Islet of Langerhans (tissue), 1 donor: ENCODE data around the gene MAPK8IP1.

Experiments
- FAIRE-seq: peaks from one replicate; lab custom pipeline; 2011; peaks lifted over from hg19 to GRCh38; lab: Jason Lieb, UNC

MAPK8IP1 gene

DNA sequence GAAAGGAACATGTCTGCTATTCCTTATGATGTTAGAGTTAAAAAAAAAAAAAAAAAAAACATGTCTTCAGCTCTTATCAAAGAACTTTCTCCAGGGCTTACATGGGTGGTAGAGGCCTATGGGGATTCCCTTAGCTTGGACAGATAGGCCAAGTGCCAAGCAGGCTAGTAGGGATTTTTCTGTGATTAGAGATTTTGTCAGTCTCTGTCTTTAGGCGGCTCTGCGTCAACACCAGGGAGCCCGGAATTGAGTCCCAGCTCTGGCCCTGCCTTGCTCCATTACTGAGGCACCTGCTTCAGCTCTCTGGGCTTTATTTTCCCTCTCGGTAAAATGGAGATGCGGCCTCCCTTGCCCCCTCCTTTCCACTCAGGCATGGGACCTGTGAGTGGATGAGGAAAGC lies 25.1 kb upstream of the MAPK8IP1 start:
- no peak for FAIRE-seq

DNA sequence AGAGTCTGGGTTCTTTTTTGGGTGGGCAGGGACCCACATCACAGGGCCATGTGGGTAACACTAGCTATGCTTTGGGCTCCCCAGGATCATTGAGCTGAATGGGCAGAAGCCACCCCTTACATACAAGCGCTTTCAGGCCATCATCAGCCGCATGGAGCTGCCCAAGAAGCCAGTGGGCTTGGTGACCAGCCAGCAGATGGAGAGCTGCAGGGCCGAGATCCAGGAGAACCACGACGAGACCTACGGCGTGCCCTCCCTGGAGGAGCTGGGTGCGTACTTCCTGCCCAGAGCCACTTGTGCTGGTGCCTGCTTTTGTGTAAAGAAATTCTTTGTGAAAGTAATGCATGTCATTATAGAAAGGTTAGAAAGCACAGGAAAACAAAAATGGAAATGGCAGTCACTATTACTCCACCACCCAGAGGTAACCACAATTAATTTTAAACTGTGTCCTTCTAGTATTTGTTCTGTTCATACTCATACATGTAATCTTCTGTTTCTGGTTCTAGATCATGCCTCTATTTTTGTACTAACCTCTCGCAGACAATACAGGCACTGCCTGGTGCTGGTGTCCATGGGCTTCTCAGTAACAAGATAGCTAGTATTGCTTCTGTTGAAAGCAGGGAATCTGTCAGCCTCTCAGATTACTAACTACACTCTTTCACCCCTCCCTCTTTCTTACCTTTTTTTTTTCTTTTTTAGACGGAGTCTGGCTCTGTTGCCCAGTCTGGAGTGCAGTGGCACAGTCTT lies 24.5 kb upstream of the MAPK8IP1 start:
- no peak for FAIRE-seq

DNA sequence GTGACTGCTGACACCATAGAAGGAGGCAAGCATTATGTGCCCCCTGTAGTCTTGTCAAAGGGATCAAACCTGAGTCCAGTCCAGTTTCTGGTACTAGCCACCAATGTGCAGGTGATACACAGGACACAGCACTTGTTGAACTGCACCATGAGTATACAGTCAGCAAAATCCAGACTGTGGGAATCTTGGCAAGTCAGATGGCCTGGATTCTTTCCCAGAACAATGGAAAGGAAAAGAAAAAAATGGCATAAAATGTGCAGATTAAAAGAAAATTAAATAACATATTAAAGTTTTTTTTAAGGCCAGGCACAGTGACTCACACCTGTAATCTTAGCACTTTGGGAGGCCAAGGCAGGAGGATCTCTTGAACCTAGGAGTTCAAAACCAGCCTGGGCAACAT lies 21.4 kb upstream of the MAPK8IP1 start:
- FAIRE-seq = no peak

DNA sequence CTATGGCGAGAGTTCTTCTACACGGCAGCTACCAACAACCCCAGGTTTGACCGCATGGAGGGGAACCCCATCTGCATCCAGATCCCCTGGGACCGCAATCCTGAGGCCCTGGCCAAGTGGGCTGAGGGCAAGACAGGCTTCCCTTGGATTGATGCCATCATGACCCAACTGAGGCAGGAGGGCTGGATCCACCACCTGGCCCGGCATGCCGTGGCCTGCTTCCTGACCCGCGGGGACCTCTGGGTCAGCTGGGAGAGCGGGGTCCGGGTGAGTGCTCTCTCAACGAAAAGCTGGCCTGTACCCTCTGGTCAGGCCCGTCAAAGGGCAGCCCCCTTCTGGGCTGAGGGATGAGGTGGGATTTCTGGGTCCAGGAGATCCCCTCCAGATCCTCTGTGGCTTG lies 15.9 kb upstream of the MAPK8IP1 start:
- no peak for FAIRE-seq

DNA sequence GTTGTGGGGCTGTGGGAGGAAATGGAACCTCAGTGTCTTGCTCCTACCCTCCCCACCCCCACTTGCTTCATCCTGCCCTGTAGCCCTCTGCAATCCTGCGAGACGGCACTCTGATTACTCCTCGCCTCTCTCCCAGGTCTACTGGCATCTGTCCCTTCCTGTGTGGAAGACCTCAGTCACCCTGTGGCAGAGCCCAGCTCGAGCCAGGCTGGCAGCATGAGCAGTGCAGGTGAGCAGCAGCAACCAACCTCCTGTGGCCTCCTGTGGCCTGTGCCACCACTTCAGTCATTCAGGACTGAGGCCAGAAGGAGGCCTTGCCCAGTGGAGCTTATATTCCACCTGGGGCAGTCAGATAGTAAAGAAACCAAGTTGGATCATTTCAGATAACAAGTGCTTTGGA lies 14.7 kb upstream of the MAPK8IP1 start:
- no peak for FAIRE-seq

DNA sequence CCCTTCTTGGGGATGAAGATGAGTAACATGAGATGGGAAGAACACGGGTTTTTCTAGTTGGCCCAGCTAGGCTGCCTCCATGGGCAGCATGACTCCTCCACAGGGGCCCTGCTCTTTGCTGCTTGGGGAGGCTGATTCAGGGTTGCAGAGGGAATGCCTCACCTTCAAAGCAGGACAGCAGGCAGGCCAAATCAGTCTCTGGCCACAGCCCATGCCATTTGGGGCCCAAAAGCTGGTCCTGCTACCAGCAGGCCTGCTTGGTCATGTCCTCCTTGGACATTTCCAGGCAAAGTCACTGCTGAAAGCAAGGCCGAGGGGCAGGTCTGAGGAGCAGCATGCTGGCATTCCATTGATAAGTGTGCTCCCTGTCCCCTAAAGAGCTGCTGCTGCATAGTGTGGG lies 13.8 kb upstream of the MAPK8IP1 start:
- no peak for FAIRE-seq

DNA sequence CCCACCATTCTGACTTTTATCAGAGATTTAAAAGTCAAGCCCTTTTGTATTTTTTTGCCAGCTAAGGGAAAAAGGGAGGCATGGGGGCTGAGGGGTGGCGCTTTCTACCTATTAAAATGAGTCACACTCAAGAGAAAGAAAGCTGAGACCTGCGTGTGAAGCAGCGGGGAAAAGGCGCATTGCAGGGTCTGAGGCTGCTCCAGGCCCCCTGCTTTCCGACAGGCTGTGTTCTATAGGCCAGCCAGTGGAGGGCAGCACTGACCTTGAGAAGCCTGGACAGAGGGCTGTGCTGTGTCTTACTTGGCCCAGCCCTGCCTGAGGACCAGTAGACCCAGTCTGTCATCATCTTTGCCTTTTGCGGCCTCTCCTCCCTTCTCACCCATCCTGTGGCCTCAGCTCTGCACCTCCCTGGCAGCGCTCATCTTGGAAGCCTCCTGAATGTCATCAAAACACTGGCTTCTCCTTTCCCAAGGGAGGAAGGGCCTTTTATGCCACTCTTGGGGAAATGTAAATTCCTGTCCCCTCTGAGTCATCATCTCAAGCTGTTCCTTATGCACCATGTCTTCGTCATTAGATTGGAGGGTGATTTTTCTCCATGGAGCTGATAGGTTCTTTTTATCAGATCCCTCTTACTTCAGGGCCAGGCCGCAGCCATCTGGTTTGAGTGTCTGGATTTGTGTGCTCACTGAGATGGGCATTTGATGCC lies 12.6 kb upstream of the MAPK8IP1 start:
- FAIRE-seq = no peak

DNA sequence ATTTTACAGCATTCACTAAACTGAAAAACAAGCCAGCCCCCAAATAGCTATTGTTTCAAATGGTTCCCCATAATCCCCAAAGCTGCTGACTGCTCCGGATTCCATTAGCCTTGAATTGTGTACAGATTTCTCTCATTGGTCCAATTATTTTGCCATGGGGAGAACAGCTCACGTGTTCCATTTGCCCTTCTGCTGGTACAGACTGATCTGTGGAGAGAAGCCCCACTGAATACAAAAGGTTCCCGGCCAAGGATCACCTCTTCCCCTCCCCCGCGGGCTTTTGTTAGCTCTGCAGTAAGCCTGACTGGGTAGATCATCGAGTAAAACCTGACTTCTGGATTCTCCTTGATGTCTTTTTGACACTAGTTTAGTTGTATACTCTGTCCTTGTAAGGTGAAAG lies 9.1 kb upstream of the MAPK8IP1 start:
- FAIRE-seq = no peak

DNA sequence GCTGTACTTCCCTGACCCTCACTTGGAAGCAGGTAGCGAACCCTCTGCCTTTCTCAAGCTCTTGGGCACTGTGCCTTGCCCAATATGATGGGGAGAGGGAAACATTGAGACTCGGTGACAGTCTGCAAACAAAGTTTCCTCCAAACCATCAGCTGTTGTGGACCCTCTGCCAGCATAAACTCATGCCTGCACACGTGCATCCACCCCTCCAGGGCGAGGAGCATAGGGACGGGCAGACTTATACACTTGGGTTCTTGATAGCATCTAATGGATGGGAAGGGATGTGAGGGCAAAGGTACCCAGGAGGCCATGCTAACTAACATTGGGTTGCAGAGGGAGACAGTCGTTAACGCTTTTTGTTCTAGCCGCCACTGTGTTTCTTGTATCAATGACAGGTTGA lies 8.2 kb upstream of the MAPK8IP1 start:
- FAIRE-seq = no peak

DNA sequence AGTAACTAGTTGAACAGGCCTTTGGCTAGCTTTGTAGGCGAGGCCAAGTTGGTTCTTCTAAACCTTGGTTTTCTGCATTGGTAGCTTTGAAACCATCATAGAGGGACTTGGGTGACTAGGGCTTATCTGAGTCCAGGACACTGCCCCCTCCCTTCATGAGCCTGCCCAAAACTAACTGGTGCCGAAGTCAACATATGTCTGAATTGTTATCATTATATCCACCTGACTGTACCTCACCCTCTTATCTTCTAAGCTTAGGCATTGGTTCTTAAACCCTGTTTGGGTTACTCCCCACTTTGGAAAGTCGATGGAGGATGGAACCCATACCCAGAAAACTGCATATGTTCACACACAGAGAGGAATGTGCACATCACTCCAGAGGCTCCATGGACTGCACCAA lies 7.6 kb upstream of the MAPK8IP1 start:
- no peak for FAIRE-seq

DNA sequence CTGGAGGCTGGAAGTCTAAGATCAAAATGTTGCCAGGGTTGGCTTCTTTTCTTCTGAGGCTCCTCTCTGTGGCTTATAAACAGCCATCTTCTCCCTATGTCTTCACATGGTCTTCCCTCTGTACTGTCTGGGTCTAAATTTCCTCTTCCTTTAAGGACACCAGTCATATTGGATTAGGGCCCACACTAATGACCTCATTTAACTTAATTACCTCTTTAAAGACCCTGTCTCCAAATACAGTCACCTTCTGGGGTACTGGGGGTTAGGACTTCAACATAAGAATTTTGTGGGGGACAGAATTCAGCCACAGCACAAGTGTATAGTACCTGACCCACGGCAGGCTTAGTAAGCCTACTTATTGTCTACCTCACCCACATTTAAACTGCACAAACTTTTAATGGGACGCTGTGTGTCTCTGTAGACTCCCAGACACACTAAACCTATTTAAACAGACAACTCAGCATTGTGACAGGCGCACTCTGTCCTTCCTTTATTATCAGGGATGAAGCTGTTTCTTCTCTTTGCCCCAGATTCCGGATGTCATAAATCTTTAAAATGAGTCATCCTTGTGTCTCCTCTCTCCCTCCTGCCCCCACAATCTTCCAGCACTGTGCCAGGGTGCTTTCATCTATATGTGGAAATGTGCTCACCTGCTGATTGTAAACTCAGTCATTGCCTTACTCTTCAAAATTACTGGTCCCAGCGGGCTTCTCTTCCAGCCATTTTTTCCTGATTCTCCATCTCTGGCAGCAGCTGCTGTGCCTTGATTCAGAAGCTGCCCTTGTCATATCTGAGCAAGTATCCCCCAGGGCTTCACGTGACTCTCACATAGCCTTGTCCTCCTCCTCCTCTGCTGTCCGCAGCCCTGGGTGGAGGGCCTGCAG lies 5.4 kb upstream of the MAPK8IP1 start:
- FAIRE-seq = no peak

DNA sequence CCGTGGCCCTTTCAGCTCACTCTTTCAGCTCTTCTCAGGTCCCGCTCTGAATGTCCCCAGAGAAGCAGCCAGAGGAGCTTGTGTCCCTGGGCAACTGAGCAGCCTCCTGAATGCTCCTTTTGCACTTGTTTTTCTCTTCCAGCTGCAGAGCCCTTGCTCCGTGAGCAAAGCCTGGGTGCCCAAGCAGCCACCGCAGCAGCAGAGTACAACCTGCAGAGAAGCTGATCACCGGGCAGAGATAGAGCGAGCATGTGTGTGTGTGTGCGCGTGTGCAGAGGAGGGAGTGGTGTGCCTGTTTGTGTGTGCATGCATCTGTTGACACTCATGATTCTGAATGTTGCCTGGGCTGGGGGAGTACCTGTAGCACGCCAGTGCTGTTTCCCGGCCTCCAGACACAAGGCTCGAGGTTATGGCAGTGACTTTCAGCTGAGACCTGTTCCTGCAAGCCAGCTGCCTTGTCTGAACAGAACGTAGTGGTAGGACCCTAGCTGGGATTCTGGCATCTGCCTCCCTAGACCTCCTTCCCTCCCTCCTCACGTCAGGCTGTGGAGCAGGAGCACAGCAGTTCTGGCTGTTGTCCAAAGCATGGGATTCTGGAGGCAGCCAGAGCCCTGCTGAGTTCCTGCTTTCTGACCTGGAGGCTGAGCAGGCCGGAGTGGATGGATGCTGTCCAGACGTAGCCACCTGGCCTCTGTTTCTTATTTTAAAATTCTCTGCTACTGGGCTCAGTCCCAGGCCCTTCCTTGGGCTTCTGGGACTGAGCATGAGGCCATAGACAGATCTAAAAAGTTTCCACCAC lies 4.5 kb upstream of the MAPK8IP1 start:
- FAIRE-seq = no peak

DNA sequence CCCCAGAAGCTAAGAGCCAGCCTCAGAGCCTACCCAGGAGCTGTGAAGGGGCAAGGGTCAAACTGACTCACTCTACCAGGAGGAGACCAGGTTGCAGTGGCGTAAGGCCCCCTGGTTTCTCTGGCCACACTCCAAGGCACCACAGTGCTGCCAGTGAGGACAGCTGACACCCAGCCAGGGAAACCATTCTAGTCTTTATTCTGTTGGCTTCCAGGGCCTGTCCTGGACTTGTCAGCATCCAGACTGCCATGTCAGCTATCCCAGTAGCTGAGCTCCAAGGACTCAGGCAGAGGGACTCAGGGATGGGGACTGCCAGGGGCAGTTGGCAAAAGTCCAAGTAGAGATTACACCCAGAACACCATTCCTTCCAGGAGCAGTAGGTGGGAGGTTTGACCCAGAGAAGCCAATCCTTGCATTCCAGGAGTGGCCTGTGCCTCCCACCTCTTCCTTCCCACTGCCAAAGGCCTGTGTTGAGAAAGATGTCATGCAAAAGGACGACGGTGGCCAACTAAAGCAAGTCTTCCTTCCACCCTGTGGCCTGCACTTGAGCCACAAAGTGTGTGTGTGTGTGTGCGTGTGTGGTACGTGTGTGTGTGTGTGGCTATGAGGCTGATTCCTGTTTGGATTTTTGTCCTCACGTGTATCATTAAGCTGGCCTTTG lies 3.6 kb upstream of the MAPK8IP1 start:
- FAIRE-seq = no peak

DNA sequence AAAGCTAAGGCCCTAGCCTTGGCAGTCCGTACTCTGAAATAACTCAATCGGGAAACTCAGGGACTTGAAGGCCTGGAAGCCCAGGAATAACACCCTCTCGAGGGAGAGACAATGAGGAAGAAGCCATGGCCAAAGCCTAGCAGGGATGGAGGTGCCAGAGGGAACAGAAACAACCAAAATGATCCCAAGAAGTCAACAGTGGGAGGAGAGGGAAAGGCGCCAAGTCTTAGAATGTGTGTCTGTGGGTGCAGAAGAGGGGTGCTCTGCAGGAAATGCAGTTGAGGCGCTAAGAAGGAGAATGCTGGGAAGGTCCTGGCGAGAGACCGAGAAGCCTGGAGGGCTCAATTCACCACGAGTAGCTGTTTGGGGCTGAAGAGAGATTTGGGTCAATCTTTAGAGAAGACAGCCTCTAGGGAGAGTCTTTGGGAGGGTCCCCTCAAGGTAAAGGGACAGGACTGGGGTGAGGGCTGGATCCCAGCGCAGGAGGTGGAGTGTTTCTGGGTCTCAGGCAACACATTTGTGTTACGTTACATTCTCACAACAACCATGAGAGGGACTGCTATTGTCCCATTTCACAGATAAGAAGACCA lies 760 bp upstream of the MAPK8IP1 start:
- no peak for FAIRE-seq

DNA sequence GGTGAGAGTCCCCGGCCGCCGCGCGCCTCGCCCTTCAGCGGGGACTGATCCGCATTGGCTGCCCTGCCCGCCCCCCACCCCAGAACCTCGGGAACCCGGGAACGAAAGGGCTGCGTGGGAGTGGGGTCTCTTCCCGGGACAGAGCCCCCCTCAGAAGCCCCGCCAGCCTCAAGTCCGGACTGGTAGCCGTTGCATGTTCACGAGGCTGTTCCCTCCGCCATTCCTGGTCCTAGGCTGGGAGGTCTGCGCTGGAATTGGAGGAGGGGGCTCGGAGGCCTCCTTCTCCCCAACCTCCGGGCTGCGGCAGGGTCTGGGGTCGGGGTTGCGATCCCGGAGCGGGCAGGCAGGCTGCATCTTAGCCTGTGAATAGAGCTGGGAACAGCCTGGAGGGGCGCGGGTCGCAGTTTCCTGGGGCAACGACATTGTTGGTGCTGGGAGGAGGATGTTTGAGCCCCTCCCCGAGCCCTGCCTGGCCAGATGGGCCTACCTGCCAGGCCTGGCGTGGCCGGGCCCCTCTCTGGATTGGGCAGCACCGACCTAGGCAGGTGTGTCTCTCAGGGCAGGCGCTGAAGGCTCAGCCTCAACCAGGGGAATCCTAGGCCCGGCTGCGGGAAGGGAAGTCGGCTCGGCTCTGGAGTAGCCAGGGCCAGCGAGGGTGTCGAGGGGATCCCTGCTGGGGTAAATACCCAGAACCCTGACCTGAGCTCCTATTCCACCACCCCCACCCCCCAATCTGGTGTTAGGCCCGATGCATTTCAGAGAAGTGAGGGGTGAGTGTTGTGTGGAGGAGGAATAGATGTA lies 670 bp downstream of the MAPK8IP1 start:
- FAIRE-seq = no peak

DNA sequence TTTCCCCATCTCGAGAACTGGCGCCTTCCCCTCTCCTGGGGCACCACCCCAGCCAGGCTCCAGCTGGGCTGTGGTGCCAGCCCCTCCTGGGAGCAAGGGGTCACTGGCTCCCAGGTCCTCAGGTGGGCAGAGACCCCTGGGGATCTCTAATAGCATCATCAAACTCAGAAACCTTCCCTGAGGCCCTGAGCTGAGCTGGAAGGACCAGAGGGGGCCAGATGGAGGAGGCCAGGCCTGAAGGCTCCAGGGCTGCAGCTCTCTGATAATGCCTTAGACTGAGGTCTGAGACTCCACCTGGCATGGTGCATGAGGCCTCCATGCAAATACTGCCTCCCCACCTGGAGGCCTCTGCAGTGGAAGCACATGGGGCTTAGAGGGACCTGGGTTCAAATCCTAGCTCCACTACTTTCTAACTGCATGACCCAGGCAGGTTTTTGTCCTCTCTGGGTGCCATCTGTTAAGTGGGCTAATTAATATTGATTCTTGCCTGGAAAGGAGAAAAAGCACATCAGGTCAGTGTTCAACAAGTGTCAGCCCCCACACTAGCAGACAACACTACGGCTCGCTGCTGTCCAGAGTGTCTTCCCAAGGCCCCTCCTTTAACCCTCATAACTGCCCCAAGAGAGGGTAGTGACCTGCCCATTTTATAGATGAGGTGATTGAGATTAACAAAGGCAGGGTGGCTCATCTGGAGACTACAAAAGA lies 1.5 kb downstream of the MAPK8IP1 start:
- FAIRE-seq = no peak

DNA sequence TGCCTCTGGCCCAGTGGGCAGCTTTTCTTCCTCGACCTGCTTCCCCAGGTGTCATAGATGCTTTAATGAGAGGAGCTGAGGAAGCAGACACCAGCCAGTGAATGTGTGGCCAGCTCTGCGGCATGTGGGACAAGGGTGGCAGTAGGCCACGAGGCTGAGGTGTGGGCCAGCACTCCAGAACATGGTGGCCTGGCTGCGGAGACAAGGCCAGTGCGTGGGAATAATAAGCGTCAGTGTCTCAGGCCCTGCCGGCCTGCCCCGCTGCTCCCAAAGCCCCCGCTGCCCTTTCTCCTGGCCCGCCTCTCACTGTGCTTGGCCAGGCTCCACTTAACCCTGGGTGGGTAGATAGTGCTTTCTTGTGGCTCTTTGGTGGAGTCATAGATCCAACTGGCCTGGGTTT lies 2.1 kb downstream of the MAPK8IP1 start:
- no peak for FAIRE-seq

DNA sequence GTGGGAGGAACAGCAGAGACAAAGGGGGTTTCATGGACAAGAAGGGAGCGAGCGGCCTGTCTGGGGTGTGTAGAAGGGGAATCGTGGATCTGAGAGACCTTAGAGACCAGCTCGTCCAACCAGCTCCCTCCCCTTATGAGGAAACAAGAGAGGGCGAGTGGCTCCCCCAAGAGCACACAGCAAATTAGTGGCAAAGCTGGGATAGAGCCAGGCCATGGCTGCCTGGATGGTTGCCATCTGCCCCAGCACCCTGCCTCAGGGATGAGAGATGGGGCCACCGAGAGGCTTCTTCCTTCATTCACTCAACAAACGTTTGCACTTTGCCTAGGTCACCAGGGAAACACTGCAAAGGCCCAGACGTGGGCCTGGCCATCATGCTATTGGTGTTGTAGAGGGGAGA lies 4.1 kb downstream of the MAPK8IP1 start:
- FAIRE-seq = no peak

DNA sequence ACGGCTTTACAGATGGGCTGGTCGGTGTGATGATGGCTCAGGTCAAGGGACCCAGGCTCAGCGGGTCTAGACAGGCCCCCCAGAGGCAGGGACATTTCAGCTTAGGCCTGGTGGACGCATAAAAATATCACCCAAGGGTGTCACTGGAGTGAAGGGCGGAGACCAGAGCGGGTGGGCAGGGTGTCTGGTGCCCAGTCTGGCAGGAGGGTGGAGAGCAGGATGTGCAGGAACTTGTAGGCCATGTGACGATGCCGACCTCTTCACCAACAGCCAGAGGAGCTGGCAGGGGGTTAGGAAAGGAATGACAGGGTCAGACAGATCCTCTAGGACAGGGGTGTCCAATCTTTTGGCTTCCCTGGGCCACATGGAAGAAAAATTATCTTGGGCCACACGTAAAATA lies 4.5 kb downstream of the MAPK8IP1 start:
- no peak for FAIRE-seq
